ENCODE data around the gene AK5.

Gene AK5

GRCh38 chr1:77430966-77431690 lies 149.3 kb downstream of the AK5 start:
- TF ChIP-seq EZH2phosphoT487 (IDR thresholded peaks at IDR 0.05; ENCODE audit: borderline replicate concordance) = no peak
- TF ChIP-seq, protein P1, sequence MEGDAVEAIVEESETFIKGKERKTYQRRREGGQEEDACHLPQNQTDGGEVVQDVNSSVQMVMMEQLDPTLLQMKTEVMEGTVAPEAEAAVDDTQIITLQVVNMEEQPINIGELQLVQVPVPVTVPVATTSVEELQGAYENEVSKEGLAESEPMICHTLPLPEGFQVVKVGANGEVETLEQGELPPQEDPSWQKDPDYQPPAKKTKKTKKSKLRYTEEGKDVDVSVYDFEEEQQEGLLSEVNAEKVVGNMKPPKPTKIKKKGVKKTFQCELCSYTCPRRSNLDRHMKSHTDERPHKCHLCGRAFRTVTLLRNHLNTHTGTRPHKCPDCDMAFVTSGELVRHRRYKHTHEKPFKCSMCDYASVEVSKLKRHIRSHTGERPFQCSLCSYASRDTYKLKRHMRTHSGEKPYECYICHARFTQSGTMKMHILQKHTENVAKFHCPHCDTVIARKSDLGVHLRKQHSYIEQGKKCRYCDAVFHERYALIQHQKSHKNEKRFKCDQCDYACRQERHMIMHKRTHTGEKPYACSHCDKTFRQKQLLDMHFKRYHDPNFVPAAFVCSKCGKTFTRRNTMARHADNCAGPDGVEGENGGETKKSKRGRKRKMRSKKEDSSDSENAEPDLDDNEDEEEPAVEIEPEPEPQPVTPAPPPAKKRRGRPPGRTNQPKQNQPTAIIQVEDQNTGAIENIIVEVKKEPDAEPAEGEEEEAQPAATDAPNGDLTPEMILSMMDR (conservative IDR thresholded peaks at IDR 0.05; ENCODE audit: low read length) = no peak
- H3K4me1 ChIP-seq (ENCODE audit: insufficient read depth, low read length, poor library complexity, severe bottlenecking) = peaks cover 17% of the 10 kb centered on the region
- H3F3A ChIP-seq (ENCODE audit: low read depth) = no peaks in the 10 kb centered on the region
- no peaks in the 10 kb centered on the region for H3K27me3 ChIP-seq (ENCODE audit: insufficient read depth, low read length, poor library complexity, severe bottlenecking)
- no peak overlapping the region for H2AFZ ChIP-seq (ENCODE audit: low read length)
- no peaks in the 10 kb centered on the region for H3K36me3 ChIP-seq (ENCODE audit: insufficient read depth, low read length)
- peaks cover 6% of the 10 kb centered on the region; the same call in 1 of the 2 replicates for H3K9me3 ChIP-seq (ENCODE audit: insufficient read depth, low read depth, low read length)
- H3K4me2 ChIP-seq (ENCODE audit: low read depth, low read length, poor library complexity, severe bottlenecking) = peak overlapping the region; percentile 56
- H4K20me1 ChIP-seq (ENCODE audit: insufficient read depth, low read length, poor library complexity, severe bottlenecking) = no peaks in the 10 kb centered on the region
- no peaks in the 10 kb centered on the region for H3K79me2 ChIP-seq (ENCODE audit: insufficient read depth, low read length)
- H3K9me2 ChIP-seq (replicated peaks; ENCODE audit: low read depth, low read length) = no peaks in the 10 kb centered on the region
- H3K9ac ChIP-seq (ENCODE audit: low read depth, low read length, poor library complexity, severe bottlenecking) = peak overlapping the region; percentile 7
- peak overlapping the region; percentile 29 for H3K4me3 ChIP-seq (ENCODE audit: low read length, poor library complexity, severe bottlenecking)

GRCh38 chr1:77433934-77434333 lies 152.1 kb downstream of the AK5 start:
- Histone ChIP-seq H3K9me3 (ENCODE audit: insufficient read depth, low read depth, low read length) (no peaks in the 10 kb centered on the region), H3K9ac (ENCODE audit: low read depth, low read length, poor library complexity, severe bottlenecking) (no peak overlapping the region), H4K20me1 (ENCODE audit: insufficient read depth, low read length, poor library complexity, severe bottlenecking) (no peaks in the 10 kb centered on the region), H3F3A (ENCODE audit: low read depth) (no peaks in the 10 kb centered on the region), H3K27me3 (ENCODE audit: insufficient read depth, low read length, poor library complexity, severe bottlenecking) (no peaks in the 10 kb centered on the region), H3K4me3 (ENCODE audit: low read length, poor library complexity, severe bottlenecking) (no peak overlapping the region), H3K9me2 (replicated peaks; ENCODE audit: low read depth, low read length) (no peaks in the 10 kb centered on the region), H3K4me1 (ENCODE audit: insufficient read depth, low read length, poor library complexity, severe bottlenecking) (peaks cover 17% of the 10 kb centered on the region), H3K79me2 (ENCODE audit: insufficient read depth, low read length) (no peaks in the 10 kb centered on the region), H3K4me2 (ENCODE audit: low read depth, low read length, poor library complexity, severe bottlenecking) (no peak overlapping the region), H3K36me3 (ENCODE audit: insufficient read depth, low read length) (no peaks in the 10 kb centered on the region), H2AFZ (ENCODE audit: low read length) (no peak overlapping the region)
- TF ChIP-seq, protein P1 (conservative IDR thresholded peaks at IDR 0.05; ENCODE audit: low read length) = no peak

DNA sequence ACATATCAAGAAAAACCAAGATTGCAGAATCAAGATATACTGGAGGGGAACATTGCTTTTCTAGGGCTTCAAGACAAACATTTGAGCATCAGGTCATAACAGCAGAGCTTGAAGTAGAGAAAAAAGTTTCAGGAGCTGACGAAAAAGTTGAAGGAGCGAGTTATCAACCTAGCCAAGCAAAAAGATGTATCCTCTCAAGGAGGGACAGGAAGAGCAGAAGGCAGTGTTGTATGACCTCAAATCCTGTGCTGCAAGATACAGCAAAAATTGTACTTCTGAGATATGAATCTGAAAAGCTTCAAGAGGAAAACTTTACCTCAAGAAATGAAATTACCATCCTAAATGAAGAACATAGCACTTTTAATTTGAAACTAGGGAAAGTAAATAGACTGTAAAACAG lies 153.1 kb downstream of the AK5 start:
- no peak for TF ChIP-seq EZH2phosphoT487 (IDR thresholded peaks at IDR 0.05; ENCODE audit: borderline replicate concordance)
- TF ChIP-seq, protein P1 (conservative IDR thresholded peaks at IDR 0.05; ENCODE audit: low read length) = no peak
- Histone ChIP-seq H3F3A (ENCODE audit: low read depth) (no peaks in the 10 kb centered on the region), H3K9ac (ENCODE audit: low read depth, low read length, poor library complexity, severe bottlenecking) (no peak overlapping the region), H3K4me2 (ENCODE audit: low read depth, low read length, poor library complexity, severe bottlenecking) (peak overlapping the region; percentile 43), H3K9me2 (replicated peaks; ENCODE audit: low read depth, low read length) (no peaks in the 10 kb centered on the region), H3K9me3 (ENCODE audit: insufficient read depth, low read depth, low read length) (0 out of 2 replicates have a peak, but pooled peaks cover 3% of the 10 kb centered on the region), H4K20me1 (ENCODE audit: insufficient read depth, low read length, poor library complexity, severe bottlenecking) (no peaks in the 10 kb centered on the region), H2AFZ (ENCODE audit: low read length) (0 out of 2 replicates have a peak overlapping the region, but pooled peaks have one; percentile 26), H3K36me3 (ENCODE audit: insufficient read depth, low read length) (no peaks in the 10 kb centered on the region), H3K4me3 (ENCODE audit: low read length, poor library complexity, severe bottlenecking) (no peak overlapping the region), H3K4me1 (ENCODE audit: insufficient read depth, low read length, poor library complexity, severe bottlenecking) (peaks cover 17% of the 10 kb centered on the region), H3K79me2 (ENCODE audit: insufficient read depth, low read length) (no peaks in the 10 kb centered on the region), H3K27me3 (ENCODE audit: insufficient read depth, low read length, poor library complexity, severe bottlenecking) (no peaks in the 10 kb centered on the region)

Data from Loucy (cell line).